HEK293T (cell line): Measurements from ENCODE around the gene ZCCHC14.

Experiments used
- ELF4 ChIP-seq: fragments of 450-650 bp; IDR thresholded peaks from 2 replicates; pipeline ENCODE4 v1.6.1; 2017; ENCODE audit warnings: antibody characterized with exemption
- FOXK2 ChIP-seq: fragments of 450-650 bp; IDR thresholded peaks from 2 replicates; pipeline ENCODE4 v1.6.1; 2016; ENCODE audit warnings: mild to moderate bottlenecking
- L3MBTL2 ChIP-seq: fragments of 450-650 bp; conservative IDR thresholded peaks from 2 replicates; pipeline ENCODE4 v1.6.1; 2016; ENCODE audit warnings: mild to moderate bottlenecking
- SP1 ChIP-seq: fragments of 450-650 bp; IDR thresholded peaks from 2 replicates; pipeline ENCODE4 v1.6.1; 2017
- SUZ12 ChIP-seq: fragments of 450-650 bp; IDR thresholded peaks from 2 replicates; pipeline ENCODE4 v1.6.1; 2016; ENCODE audit warnings: mild to moderate bottlenecking

GRCh38 chr16:87489434-87490045 lies 3.3 kb downstream of the ZCCHC14 start:
- TF ChIP-seq ELF4 (no peak), FOXK2 (no peak), SUZ12 (no peak), SP1 (no peak), L3MBTL2 (no peak)
